SK-N-SH (cell line): ENCODE measurements around the gene SEMA4F. TPM values are rescaled to one million over a fixed set of nuclear protein-coding genes. Genes with fewer than 3 reads are reported as not detected.

Source experiments
- CTCF ChIA-PET: fragments of 300-600, 350-600 bp; formaldehyde crosslinking; extraction: SDS; loops from one replicate; lab custom pipeline; 2021; lab: Yijun Ruan, JAX
- POLR2A ChIA-PET: fragments of 350-600 bp; sonication (Branson Sonifier 250); formaldehyde crosslinking; extraction: SDS; loops from one replicate; lab custom pipeline; 2020; ENCODE audit warnings: antibody characterized with exemption, inconsistent platforms; lab: Yijun Ruan, JAX
- DNase-seq: peaks from one replicate; pipeline ENCODE4 v3.0.0; 2012
- H2AFZ ChIP-seq: fragments of 200-600 bp; sonication (generic); 2 replicates; pipeline ENCODE4 v1.8.1; 2016; ENCODE audit warnings: antibody characterized with exemption, mild to moderate bottlenecking, low read depth
- H3F3A ChIP-seq: fragments of 200-600 bp; sonication (generic); replicated peaks from 2 replicates; pipeline ENCODE3; 2016; ENCODE audit warnings: antibody characterized with exemption, mild to moderate bottlenecking; ENCODE audit not compliant: insufficient read depth
- H3K27ac ChIP-seq, 2 experiments: fragments of 200-500 bp in 1 of 2; fragments of 200-600 bp in 1 of 2; sonication (Bioruptor generic) in 1 of 2; sonication (generic), shearing (Covaris generic) in 1 of 2; 2 replicates each; pipeline versions ENCODE4 v1.5.1 to v1.6.1; 2014 to 2016; ENCODE audit warnings: low read depth in 2 of 2, inconsistent platforms in 1 of 2, low read length in 1 of 2, mild to moderate bottlenecking in 1 of 2, mixed read lengths in 1 of 2
- H3K27me3 ChIP-seq: fragments of 200-600 bp; sonication (generic), shearing (Covaris generic); 2 replicates; pipeline ENCODE4 v1.6.1; 2016; ENCODE audit warnings: mixed run types; ENCODE audit not compliant: insufficient read depth
- H3K36me3 ChIP-seq, 2 experiments: fragments of 200-500 bp in 1 of 2; fragments of 200-600 bp in 1 of 2; sonication (Bioruptor generic) in 1 of 2; sonication (generic) in 1 of 2; replicated peaks in 1 of 2; 2 replicates each; pipeline versions ENCODE3 to v1.5.1; 2014 to 2016; ENCODE audit warnings: low read length in 1 of 2, mild to moderate bottlenecking in 1 of 2; ENCODE audit not compliant: insufficient read depth in 2 of 2, control insufficient read depth in 1 of 2
- H3K4me1 ChIP-seq, 2 experiments: fragments of 200-500 bp in 1 of 2; fragments of 200-600 bp in 1 of 2; sonication (Bioruptor generic) in 1 of 2; sonication (generic), shearing (Covaris generic) in 1 of 2; 2 replicates each; pipeline versions ENCODE4 v1.5.1 to v1.6.1; 2014 to 2016; ENCODE audit warnings: low read depth in 1 of 2, low read length in 1 of 2, mixed run types in 1 of 2; ENCODE audit not compliant: insufficient read depth in 2 of 2, control insufficient read depth in 1 of 2
- H3K4me2 ChIP-seq: fragments of 200-600 bp; sonication (generic), shearing (Covaris generic); 2 replicates; pipeline ENCODE4 v1.6.1; 2017; ENCODE audit warnings: mixed run types
- H3K4me3 ChIP-seq, 2 experiments: fragments of 200-500 bp in 1 of 2; fragments of 200-600 bp in 1 of 2; sonication (Bioruptor generic) in 1 of 2; sonication (generic), shearing (Covaris generic) in 1 of 2; 2 replicates each; pipeline versions ENCODE4 v1.5.1 to v1.8.1; 2014 to 2016; ENCODE audit warnings: low read depth in 2 of 2, inconsistent platforms in 1 of 2, low read length in 1 of 2, mild to moderate bottlenecking in 1 of 2, mixed read lengths in 1 of 2, moderate library complexity in 1 of 2
- H3K79me2 ChIP-seq: fragments of 200-600 bp; sonication (generic); 2 replicates; pipeline ENCODE4 v1.8.1; 2017; ENCODE audit warnings: mild to moderate bottlenecking; ENCODE audit not compliant: insufficient read depth
- H3K9ac ChIP-seq: fragments of 200-600 bp; sonication (generic); 2 replicates; pipeline ENCODE4 v1.6.1; 2017; ENCODE audit warnings: mixed run types
- H3K9me2 ChIP-seq: fragments of 200-600 bp; sonication (generic); 2 replicates; pipeline ENCODE4 v1.6.1; 2017; ENCODE audit warnings: mixed run types
- H3K9me3 ChIP-seq: fragments of 200-600 bp; sonication (generic); 2 replicates; pipeline ENCODE4 v1.6.1; 2017; ENCODE audit warnings: mixed run types, mild to moderate bottlenecking, moderate library complexity
- H4K20me1 ChIP-seq: fragments of 200-600 bp; sonication (generic); 2 replicates; pipeline ENCODE4 v1.6.1; 2017; ENCODE audit warnings: mild to moderate bottlenecking, mixed run types; ENCODE audit not compliant: insufficient read depth
- FOSL2 ChIP-seq: IDR thresholded peaks from 2 replicates; pipeline ENCODE4 v1.4.0; 2012; ENCODE audit warnings: low read depth, mild to moderate bottlenecking, moderate library complexity, borderline replicate concordance
- FOXM1 ChIP-seq: IDR thresholded peaks from 2 replicates; pipeline ENCODE4 v1.4.0; 2012; ENCODE audit warnings: low read depth, mild to moderate bottlenecking
- MAX ChIP-seq: IDR thresholded peaks from 2 replicates; pipeline ENCODE4 v1.4.0; 2012; ENCODE audit warnings: low read depth
- MXI1 ChIP-seq: IDR thresholded peaks from 2 replicates; pipeline ENCODE4 v1.6.1; 2012; ENCODE audit warnings: mild to moderate bottlenecking, low read depth, low read length, improper control_type of control experiment
- NFIC ChIP-seq: IDR thresholded peaks from 2 replicates; pipeline ENCODE4 v1.4.0; 2012; ENCODE audit warnings: borderline replicate concordance
- POLR2AphosphoS5 ChIP-seq: IDR thresholded peaks from 2 replicates; pipeline ENCODE4 v1.6.1; 2012; ENCODE audit warnings: low read depth, low read length
- RFX5 ChIP-seq: IDR thresholded peaks from 2 replicates; pipeline ENCODE4 v1.6.1; 2012; ENCODE audit warnings: mild to moderate bottlenecking, improper control_type of control experiment, low read length
- TAF1 ChIP-seq: IDR thresholded peaks from 2 replicates; pipeline ENCODE4 v1.6.1; 2012; ENCODE audit warnings: low read depth, mild to moderate bottlenecking, low read length, moderate library complexity, borderline replicate concordance
- WGBS: methylation state at CpG from one replicate; pipeline ENCODE4 v1.1.6; 2017; ENCODE audit warnings: low lambda C conversion rate; 5-methylcytosine and 5-hydroxymethylcytosine counted together
- polyA plus RNA-seq, 3 experiments: library from polyadenylated mRNA; depleted of rRNA; stranded (reverse); fragments of >200 nt; gene quantifications; 2 replicates each; pipeline ENCODE4 v1.2.3, GENCODE V29; 2012
- TF ChIP-seq, protein P1 (sequence below): IDR thresholded peaks from 2 replicates; pipeline ENCODE4; 2012
- TF ChIP-seq, protein P2 (sequence below): fragments of 200-600 bp; sonication (generic); IDR thresholded peaks from 2 replicates; pipeline ENCODE4 v1.6.1; 2017; ENCODE audit warnings: antibody characterized with exemption, mild to moderate bottlenecking, moderate library complexity
- TF ChIP-seq, protein P3 (sequence below): IDR thresholded peaks from 2 replicates; pipeline ENCODE4 v1.6.1; 2012; ENCODE audit warnings: mild to moderate bottlenecking, low read depth, low read length, moderate library complexity
- TF ChIP-seq, protein P4 (sequence below): IDR thresholded peaks from 2 replicates; pipeline ENCODE4 v1.4.0; 2012; ENCODE audit warnings: low read depth, borderline replicate concordance

SEMA4F gene, protein sequence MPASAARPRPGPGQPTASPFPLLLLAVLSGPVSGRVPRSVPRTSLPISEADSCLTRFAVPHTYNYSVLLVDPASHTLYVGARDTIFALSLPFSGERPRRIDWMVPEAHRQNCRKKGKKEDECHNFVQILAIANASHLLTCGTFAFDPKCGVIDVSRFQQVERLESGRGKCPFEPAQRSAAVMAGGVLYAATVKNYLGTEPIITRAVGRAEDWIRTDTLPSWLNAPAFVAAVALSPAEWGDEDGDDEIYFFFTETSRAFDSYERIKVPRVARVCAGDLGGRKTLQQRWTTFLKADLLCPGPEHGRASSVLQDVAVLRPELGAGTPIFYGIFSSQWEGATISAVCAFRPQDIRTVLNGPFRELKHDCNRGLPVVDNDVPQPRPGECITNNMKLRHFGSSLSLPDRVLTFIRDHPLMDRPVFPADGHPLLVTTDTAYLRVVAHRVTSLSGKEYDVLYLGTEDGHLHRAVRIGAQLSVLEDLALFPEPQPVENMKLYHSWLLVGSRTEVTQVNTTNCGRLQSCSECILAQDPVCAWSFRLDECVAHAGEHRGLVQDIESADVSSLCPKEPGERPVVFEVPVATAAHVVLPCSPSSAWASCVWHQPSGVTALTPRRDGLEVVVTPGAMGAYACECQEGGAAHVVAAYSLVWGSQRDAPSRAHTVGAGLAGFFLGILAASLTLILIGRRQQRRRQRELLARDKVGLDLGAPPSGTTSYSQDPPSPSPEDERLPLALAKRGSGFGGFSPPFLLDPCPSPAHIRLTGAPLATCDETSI
- polyA plus RNA-seq (2012; rRNA removed) = 17.3 and 19.1 TPM in 2 replicates
- polyA plus RNA-seq (2012; cell fraction: cytosol; rRNA removed) = 11.1 and 14.4 TPM in 2 replicates
- polyA plus RNA-seq (2012; cell fraction: nucleus; rRNA removed) = 22.9 and 25.0 TPM in 2 replicates

- Histone ChIP-seq H3K4me1 (peaks cover 0 to 13% of the 10 kb centered on the region in 2 experiments; a peak in 1 of 4 replicates), H3K27ac (peak within 1 kb of the TSS in 1 of 2 experiments; percentile 51; a peak in 1 of 4 replicates), H2AFZ (peak within 1 kb of the TSS; percentile 95), H3K36me3 (peaks cover 2 to 8% of the 10 kb centered on the region in 2 experiments), H3K9ac (peak within 1 kb of the TSS; percentile 69), H3K79me2 (no peaks in the 10 kb centered on the region), H3K4me3 (peak within 1 kb of the TSS; percentile 78 to 80), H3K9me2 (no peaks in the 10 kb centered on the region), H3K9me3 (no peaks in the 10 kb centered on the region), H4K20me1 (no peaks in the 10 kb centered on the region), H3K4me2 (peak within 1 kb of the TSS; percentile 91), H3K27me3 (no peaks in the 10 kb centered on the region), H3F3A (peaks cover 4% of the 10 kb centered on the region)
- TF ChIP-seq FOXM1 (no peak), MXI1 (0 out of 2 replicates have a peak, but pooled peaks have one; percentile 27), TAF1 (peak; percentile 39; the same call in 1 of the 2 replicates), MAX (peak; percentile 17; the same call in 1 of the 2 replicates), FOSL2 (no peak), POLR2AphosphoS5 (peak; percentile 29; the same call in 1 of the 2 replicates), NFIC (no peak), RFX5 (peak; percentile 9; the same call in 1 of the 2 replicates)
- TF ChIP-seq, protein P1, sequence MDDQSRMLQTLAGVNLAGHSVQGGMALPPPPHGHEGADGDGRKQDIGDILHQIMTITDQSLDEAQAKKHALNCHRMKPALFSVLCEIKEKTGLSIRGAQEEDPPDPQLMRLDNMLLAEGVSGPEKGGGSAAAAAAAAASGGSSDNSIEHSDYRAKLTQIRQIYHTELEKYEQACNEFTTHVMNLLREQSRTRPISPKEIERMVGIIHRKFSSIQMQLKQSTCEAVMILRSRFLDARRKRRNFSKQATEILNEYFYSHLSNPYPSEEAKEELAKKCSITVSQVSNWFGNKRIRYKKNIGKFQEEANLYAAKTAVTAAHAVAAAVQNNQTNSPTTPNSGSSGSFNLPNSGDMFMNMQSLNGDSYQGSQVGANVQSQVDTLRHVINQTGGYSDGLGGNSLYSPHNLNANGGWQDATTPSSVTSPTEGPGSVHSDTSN = peak; percentile 76
- TF ChIP-seq, protein P2, sequence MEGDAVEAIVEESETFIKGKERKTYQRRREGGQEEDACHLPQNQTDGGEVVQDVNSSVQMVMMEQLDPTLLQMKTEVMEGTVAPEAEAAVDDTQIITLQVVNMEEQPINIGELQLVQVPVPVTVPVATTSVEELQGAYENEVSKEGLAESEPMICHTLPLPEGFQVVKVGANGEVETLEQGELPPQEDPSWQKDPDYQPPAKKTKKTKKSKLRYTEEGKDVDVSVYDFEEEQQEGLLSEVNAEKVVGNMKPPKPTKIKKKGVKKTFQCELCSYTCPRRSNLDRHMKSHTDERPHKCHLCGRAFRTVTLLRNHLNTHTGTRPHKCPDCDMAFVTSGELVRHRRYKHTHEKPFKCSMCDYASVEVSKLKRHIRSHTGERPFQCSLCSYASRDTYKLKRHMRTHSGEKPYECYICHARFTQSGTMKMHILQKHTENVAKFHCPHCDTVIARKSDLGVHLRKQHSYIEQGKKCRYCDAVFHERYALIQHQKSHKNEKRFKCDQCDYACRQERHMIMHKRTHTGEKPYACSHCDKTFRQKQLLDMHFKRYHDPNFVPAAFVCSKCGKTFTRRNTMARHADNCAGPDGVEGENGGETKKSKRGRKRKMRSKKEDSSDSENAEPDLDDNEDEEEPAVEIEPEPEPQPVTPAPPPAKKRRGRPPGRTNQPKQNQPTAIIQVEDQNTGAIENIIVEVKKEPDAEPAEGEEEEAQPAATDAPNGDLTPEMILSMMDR = no peak
- TF ChIP-seq, protein P3, sequence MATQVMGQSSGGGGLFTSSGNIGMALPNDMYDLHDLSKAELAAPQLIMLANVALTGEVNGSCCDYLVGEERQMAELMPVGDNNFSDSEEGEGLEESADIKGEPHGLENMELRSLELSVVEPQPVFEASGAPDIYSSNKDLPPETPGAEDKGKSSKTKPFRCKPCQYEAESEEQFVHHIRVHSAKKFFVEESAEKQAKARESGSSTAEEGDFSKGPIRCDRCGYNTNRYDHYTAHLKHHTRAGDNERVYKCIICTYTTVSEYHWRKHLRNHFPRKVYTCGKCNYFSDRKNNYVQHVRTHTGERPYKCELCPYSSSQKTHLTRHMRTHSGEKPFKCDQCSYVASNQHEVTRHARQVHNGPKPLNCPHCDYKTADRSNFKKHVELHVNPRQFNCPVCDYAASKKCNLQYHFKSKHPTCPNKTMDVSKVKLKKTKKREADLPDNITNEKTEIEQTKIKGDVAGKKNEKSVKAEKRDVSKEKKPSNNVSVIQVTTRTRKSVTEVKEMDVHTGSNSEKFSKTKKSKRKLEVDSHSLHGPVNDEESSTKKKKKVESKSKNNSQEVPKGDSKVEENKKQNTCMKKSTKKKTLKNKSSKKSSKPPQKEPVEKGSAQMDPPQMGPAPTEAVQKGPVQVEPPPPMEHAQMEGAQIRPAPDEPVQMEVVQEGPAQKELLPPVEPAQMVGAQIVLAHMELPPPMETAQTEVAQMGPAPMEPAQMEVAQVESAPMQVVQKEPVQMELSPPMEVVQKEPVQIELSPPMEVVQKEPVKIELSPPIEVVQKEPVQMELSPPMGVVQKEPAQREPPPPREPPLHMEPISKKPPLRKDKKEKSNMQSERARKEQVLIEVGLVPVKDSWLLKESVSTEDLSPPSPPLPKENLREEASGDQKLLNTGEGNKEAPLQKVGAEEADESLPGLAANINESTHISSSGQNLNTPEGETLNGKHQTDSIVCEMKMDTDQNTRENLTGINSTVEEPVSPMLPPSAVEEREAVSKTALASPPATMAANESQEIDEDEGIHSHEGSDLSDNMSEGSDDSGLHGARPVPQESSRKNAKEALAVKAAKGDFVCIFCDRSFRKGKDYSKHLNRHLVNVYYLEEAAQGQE = no peak
- TF ChIP-seq, protein P4, sequence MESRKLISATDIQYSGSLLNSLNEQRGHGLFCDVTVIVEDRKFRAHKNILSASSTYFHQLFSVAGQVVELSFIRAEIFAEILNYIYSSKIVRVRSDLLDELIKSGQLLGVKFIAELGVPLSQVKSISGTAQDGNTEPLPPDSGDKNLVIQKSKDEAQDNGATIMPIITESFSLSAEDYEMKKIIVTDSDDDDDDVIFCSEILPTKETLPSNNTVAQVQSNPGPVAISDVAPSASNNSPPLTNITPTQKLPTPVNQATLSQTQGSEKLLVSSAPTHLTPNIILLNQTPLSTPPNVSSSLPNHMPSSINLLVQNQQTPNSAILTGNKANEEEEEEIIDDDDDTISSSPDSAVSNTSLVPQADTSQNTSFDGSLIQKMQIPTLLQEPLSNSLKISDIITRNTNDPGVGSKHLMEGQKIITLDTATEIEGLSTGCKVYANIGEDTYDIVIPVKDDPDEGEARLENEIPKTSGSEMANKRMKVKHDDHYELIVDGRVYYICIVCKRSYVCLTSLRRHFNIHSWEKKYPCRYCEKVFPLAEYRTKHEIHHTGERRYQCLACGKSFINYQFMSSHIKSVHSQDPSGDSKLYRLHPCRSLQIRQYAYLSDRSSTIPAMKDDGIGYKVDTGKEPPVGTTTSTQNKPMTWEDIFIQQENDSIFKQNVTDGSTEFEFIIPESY = no peak
- CTCF ChIA-PET = interaction anchor here (1.0 to 1.1 kb wide), 2 partner anchors 14 to 22 kb away, joined by 3 read pairs; no protein-coding TSS in a partner anchor
- POLR2A ChIA-PET = no interaction called here
- 3% methylated on average over 37 of the region's 79 CpGs for WGBS
- peak; percentile 99 for DNase-seq
Measured at GRCh38 chr2:74653985-74654882, at the start of gene SEMA4F. SEMA4F (plus strand) TSS chr2:74654247; CDS start chr2:74654377, 130 bp downstream.
